HG03045 (cell line): ENCODE measurements around the gene FILIP1L.

Source experiments
- ATAC-seq: cut with Tn5 transposase; IDR thresholded peaks from one replicate; pipeline ENCODE4 v1.9.1; 2021; ENCODE audit warnings: mild to moderate bottlenecking, moderate library complexity; ENCODE audit not compliant: unreplicated experiment

FILIP1L gene

GRCh38 chr3:100045696-100046095, 68.6 kb downstream of the FILIP1L start:
- no peak for ATAC-seq

DNA sequence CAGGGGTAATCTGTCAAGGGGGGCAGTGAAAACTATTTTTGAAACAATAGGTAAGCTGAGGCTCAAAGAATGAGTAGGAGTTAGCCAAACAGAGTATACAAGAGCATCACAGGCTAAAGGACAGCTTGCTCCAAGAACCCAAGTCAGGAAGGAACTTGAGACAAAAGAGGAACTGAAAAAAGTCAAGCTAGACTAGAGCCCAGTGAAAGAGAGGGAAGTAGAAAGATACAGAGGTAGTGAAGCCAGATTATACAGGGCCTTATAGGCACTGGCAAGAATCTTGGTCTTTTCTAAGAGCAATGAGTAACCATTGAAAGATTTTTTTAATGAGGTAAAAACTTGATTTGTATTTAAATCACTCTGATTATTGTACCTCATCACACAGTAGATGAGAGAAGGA, 69.9 kb downstream of the FILIP1L start:
- peak; percentile 77 for ATAC-seq

DNA sequence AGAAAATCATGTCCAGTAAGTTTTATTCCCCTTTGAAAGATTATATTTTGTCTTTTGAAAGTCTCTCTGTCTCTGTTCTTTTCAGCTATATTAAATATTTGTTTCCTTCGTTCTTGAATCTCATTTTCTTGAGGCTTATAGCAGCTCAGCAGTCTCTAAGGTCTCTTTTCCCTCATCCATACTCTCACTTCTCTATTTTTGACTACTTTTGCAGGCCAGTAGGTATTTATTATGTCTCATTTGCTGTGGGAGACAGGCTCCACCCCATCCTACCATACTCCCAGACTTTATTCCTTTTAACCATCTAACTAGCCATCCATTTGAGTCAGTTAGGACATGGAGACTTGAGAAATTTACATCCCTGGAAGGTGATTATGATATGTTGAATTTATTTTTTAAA, 71.0 kb downstream of the FILIP1L start:
- no peak for ATAC-seq

DNA sequence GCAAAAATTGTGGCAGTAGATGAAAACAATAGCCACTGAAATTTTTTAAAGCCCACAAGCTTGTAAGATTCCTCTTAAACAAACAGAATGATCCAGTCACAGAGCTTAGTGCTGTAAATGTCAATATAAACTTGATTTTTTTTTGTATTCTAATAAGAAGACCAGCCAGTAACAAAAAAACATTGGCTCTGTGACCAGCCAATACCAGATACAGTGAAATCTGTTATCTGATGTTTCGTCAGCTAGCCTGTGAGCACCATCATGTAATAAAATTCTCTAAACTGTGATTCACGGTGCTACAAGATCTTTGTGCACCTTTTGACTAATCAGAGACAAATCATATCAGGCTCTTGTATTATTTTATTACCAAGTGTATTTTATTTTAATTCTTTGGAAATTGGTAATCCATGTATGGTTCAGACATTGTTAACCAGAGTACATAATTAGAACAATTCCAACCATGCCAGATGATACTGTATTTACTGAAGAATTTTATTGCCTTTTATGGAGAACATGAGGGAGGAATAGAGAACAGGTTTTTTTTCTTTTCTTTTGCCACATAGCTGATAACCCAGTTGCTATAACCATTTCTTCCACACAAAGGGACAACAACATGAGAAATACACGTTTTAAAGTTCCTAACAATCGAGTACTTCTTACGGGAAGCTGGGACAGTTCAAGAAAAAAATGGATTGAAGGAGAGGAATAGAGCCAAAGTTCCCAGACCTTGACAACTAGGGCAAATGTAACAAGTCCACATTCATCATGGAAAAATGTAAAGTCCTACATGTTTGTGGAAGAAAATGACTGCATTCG, 71.9 kb downstream of the FILIP1L start:
- no peak for ATAC-seq

DNA sequence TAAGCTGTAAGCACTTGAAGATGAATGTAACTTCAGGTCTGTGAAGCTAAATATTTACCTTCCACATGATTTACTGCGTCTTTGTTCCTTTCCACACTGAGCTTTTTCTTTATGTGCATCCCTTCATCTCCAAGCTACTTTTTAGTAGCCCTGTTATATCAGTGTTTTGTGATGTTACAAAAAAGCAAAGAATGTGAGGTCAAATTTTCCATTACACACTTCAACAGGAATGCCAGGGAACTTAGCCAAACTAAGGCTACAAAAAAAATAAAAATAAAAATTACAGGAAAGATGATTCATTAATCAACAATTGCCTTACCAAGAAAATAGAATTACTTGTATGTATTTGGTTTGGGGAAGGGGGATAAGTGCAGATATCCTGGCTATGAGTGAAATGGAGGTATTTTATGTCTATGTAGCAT, 73.0 kb downstream of the FILIP1L start:
- ATAC-seq, result no peak

GRCh38 chr3:100040451-100041225, 73.7 kb downstream of the FILIP1L start:
- ATAC-seq, result no peak

DNA sequence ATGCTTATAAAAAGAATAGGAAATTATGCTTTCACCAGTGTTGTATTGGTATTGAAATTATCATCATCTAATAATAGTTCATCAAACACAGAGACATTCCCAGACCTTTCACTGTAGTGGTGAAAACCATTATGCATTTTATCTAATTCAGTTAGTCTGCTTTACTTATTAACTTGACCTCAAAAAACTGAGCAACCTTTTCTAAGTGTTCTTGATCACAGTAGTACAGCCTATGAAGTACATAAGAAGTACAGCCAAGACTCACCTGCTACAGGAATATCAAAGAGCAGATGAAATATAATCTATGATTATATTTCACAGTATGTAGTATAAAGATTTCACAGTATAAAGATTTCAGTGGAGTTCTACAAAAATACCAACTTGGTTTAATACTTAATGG, 75.2 kb downstream of the FILIP1L start:
- no peak for ATAC-seq

DNA sequence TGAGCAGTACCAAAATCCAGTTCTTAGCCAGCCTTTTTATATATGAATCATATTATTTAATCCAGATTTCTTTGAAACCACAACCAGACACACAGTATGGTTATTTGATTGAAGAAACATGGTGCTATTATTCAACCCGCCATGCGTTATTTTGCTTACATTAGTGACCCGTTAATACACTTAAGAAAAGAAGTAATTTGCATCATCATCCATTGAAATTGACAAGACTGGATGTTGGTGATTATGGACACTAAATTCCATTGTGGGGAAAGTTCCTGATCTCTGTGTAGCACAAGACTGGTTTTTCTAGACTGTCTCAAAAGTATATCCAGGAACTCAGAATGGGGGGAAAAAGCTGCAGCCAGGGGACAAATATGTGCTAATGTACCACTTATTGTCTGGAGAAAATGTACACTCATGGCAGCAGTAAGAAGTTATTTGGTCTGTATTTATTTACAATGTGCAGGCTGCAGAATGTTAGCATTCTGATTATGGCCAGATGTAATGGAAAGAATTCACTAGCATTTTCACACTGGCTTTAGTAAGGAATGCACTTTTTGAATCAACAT, 80.3 kb downstream of the FILIP1L start:
- ATAC-seq, result no peak

GRCh38 chr3:100033184-100033583, 81.1 kb downstream of the FILIP1L start:
- no peak for ATAC-seq

DNA sequence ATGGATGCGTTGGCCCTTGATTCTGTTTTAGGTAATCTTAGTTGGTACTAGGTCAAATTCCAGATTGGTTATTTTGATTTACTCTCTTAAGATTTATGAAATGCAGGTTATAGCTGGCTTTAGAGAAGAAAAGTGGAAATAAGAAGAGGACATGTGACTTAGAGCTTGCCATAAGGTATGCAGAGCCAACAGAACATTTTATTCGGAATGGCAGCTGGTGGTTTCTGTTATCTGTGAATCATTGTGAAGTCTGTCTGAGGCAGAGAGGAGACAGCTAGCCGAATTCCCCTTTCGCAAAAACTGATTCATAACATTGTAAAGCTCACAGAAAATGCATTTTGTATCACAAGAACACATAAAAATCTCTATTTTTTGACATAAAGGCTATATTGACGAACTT, 82.1 kb downstream of the FILIP1L start:
- ATAC-seq, result no peak

- no peak for ATAC-seq
Observed at GRCh38 chr3:100030914-100031425, 83.3 kb downstream of the FILIP1L start.

DNA sequence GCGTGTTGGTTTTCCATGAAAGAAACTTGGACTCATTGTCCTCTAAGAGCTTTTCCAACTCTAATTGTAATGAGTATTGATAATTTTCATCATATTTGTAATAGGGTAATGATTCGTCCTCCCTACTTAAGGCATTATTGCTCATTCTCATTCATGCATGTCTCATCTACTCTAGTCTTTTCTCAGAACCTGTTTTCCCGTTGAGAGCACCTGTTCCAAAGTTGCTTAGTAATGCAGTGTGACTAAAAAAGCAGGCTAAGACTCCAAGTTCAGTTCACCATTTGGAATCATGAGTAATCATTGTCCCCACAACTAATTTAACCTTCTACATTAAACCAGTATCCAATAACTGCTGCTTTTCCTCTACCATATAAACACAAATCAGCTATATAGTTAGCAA, 84.0 kb downstream of the FILIP1L start:
- ATAC-seq, result no peak

- peak; percentile 46 for ATAC-seq
Observed at GRCh38 chr3:100029689-100030088, 84.6 kb downstream of the FILIP1L start.

GRCh38 chr3:100029052-100029451, 85.2 kb downstream of the FILIP1L start:
- ATAC-seq, result no peak

- ATAC-seq, result no peak
Observed at GRCh38 chr3:100027321-100027720, 87.0 kb downstream of the FILIP1L start.

DNA sequence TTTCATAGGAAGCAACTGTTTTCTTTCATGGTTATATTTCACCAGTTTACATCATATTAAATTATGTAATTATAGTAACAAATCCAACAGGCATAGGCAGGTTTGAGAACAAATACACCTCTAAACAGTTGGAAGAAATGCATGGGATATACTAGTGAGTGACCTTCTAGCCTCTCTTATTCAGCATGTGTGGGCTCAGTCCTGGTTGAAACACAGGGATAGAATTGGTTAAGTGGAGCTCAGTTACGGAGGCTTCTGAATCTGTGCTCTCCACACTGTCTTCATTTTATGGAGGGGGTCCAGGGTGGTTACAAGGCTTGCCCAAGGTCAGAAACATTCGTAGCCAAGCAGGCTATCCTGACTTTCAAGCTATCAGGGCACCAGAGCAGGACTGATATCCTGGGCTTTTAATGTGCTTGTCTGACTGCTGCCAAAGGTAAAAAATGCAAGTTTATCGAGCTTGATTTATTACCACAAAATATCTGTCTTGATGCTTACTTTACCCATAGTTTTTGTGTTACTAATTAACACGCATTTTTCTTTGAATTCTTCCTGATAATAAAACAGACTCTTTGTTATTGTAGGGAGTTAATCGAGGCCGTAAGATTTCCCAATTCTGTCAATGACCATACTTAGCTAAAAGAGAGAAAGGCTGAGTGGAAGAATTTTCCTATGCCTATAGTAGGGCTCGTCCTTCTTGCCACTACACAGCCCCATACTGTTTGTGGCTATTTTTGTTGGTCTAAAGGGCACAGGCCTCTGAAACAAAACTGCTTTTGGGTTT, 89.6 kb downstream of the FILIP1L start:
- ATAC-seq, result no peak

DNA sequence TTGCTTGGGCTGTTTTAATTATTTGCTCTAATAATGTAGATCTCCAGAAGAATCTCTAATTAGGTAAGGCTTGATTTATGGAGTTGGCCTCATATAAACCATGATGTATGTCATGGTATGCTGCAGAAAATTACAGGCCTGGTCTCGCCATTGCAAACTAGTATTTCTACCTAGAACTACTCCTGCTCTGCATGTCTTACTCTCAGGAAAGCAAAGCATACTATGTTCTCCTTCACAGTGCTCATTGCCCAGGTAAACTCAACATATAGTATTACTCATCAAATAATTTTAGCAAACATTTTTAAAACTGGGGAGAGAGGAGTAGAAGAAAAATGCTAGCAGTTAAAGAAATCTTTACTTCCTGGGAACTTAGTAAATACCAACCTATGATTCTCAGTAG, 90.7 kb downstream of the FILIP1L start:
- ATAC-seq, result no peak

DNA sequence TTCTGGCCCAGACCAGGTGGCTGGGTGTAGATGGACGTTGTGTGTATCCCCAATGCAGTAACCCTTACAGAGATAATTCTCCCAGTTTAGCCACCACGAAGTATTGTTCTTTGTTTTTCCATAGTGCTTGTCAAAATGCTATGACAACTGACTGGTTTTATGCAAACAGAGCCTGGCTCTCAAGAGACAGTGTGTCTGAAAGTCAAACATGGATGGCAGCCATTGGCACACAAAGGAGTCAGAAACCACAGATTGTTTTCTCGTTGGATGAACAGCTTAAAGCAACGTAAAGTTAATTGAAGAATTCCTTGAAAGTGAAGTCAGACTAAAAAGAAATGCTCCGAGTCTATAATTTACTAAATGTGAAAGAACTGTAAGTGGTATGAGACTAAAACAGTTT, 91.2 kb downstream of the FILIP1L start:
- ATAC-seq, result no peak

DNA sequence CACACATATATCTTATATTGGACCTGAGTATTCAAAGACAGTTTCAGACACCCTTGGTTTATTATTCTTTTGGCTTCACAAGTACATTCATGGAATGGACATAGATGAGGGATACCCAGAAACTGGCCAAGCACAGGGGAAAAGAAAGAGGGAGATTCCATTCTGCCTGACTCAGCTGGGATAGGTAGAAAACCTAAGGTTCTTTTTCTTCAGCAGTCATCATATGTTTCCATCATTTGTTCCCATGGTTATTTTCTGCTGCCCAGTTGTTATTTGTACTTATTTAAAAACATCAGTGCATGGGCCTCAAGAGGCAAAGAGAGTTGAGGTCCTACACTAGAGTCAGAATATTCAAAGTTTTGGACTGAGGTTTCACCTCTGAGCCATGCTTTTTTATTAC, 91.8 kb downstream of the FILIP1L start:
- ATAC-seq, result no peak

DNA sequence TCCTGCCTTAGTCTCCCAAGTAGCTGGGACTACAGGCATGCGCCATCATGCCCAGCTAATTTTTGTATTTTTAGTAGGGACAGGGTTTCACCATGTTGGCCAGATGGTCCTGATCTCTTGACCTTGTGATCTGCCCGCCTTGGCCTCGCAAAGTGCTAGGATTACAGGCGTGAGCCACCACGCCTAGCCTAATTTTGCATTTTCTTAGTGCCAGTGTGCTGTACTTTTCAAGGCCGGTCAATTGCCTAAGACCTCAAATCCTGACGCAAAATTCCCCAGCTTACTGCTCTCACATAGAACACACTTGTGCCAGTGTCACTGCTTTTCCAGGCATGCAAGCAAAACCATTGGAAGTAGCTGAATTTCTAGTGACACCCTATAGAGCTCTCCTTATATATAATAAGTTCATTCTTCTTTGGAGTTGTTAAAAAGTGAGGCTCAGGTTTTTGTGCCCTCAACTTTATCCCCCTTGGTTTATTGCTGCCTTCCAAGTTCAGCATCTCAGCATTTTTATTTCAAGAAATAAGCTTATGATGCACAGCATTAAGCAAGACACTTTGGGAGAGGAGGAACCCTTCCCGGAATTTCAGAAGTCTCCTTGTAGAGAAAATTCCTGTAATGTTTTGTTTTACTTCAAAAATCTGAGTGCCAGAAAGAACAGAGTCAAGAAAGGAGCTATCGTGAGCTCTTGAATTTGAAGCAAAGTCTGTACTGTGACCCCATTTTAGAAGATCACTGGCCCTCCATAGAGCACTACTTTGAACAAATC, 93.2 kb downstream of the FILIP1L start:
- ATAC-seq, result no peak
